Left lung (tissue), 10 donors: ENCODE data around the gene NPL. TPM values are rescaled to one million over a fixed set of nuclear protein-coding genes. Genes with fewer than 3 reads are reported as not detected.

Experiments
- ATAC-seq: fragments of 200-7000 bp; cut with Tn5 transposase; one replicate; pipeline ENCODE4 v1.9.1; 2020; ENCODE audit warnings: moderate library complexity
- DNase-seq, 4 donors: peaks; one replicate each; pipeline ENCODE4 v3.0.0-alpha.2; 2013 to 2020
- H3K27ac ChIP-seq, 2 donors: fragments of 200-600 bp; sonication (generic) in 1 of 2; one replicate each; pipeline versions ENCODE4 v1.5.0 to v1.8.0; 2020 to 2021
- H3K27me3 ChIP-seq, 2 donors: fragments of 200-600 bp; sonication (generic) in 1 of 2; one replicate each; pipeline versions ENCODE4 v1.5.0 to v1.8.0; 2020 to 2021
- H3K36me3 ChIP-seq, 2 donors: fragments of 200-600 bp; sonication (generic) in 1 of 2; one replicate each; pipeline versions ENCODE4 v1.5.0 to v1.8.0; 2020 to 2021
- H3K4me1 ChIP-seq, 2 donors: fragments of 200-600 bp; one replicate each; pipeline ENCODE4 v1.8.0; 2021
- H3K4me3 ChIP-seq, 2 donors: fragments of 200-600 bp; sonication (generic) in 1 of 2; one replicate each; pipeline versions ENCODE4 v1.5.0 to v1.8.0; 2020 to 2021; ENCODE audit warnings: mild to moderate bottlenecking in 1 of 2
- H3K9me3 ChIP-seq, 2 donors: fragments of 200-600 bp; sonication (generic) in 1 of 2; one replicate each; pipeline versions ENCODE4 v1.5.0 to v1.8.0; 2020 to 2021
- intact Hi-C, 2 donors: fragments of 100-400 bp; cut with DNase I; formaldehyde crosslinking; loops; one replicate each; pipeline versions ENCODE4 v1.11.2 to v1.14.2; 2022
- polyA plus RNA-seq, 6 donors: library from polyadenylated mRNA; unstranded; fragments of 120-200 nt; gene quantifications; one replicate each; pipeline ENCODE4 v1.2.1, GENCODE V29; 2013; ENCODE audit not compliant: insufficient read length in 6 of 6
- total RNA-seq, 2 donors: library from RNA; stranded (reverse); fragmentation: NEBNext Ultra II Directional; extraction: Animal tissue kit (Norgen Biotek cat#: 25700); gene quantifications; one replicate each; pipeline ENCODE4 v1.2.1, GENCODE V29; 2021
- TF ChIP-seq, protein P1 (sequence below), 2 donors: fragments of 200-600 bp; sonication (generic) in 1 of 2; IDR thresholded peaks; one replicate each; pipeline versions ENCODE4 v1.5.0 to v1.8.0; 2021; ENCODE audit warnings: antibody characterized with exemption in 2 of 2
- donor health status: DM: no; HTN: yes; CAD: no.
- donor health status: DM: no; HTN: no; CAD: no.

NPL gene
- total and polyA plus RNA-seq, 8 donors = 6.4 to 73.5 (median 8.6) TPM

DNA sequence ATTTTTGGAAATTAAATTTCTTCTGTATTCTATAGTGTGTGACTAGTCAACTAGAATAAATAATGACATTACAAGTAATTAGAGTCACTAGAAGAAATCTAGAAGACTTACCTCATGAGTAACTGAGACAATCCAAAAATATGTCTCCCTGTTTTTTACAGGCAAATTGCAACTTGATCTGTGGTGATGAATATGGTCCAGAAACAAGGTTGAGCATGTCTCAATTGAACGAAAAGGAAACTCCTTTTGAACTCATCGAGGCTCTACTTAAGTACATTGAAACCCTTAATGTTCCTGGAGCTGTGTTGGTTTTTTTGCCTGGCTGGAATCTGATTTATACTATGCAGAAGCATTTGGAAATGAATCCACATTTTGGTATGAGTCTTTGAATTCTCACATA, 86.3 kb downstream of the NPL start:
- Histone ChIP-seq H3K4me3 (no peak overlapping the region), H3K4me1 (no peaks in the 10 kb centered on the region), H3K9me3 (no peaks in the 10 kb centered on the region), H3K36me3 (peaks cover 4 to 100% of the 10 kb centered on the region in 2 donors), H3K27ac (no peak overlapping the region), H3K27me3 (no peaks in the 10 kb centered on the region)
- intact Hi-C loops = no loop called here
- TF ChIP-seq, protein P1, sequence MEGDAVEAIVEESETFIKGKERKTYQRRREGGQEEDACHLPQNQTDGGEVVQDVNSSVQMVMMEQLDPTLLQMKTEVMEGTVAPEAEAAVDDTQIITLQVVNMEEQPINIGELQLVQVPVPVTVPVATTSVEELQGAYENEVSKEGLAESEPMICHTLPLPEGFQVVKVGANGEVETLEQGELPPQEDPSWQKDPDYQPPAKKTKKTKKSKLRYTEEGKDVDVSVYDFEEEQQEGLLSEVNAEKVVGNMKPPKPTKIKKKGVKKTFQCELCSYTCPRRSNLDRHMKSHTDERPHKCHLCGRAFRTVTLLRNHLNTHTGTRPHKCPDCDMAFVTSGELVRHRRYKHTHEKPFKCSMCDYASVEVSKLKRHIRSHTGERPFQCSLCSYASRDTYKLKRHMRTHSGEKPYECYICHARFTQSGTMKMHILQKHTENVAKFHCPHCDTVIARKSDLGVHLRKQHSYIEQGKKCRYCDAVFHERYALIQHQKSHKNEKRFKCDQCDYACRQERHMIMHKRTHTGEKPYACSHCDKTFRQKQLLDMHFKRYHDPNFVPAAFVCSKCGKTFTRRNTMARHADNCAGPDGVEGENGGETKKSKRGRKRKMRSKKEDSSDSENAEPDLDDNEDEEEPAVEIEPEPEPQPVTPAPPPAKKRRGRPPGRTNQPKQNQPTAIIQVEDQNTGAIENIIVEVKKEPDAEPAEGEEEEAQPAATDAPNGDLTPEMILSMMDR (IDR thresholded peaks at IDR 0.05) = no peak
- ATAC-seq (no peak), DNase-seq (no peak)

DNA sequence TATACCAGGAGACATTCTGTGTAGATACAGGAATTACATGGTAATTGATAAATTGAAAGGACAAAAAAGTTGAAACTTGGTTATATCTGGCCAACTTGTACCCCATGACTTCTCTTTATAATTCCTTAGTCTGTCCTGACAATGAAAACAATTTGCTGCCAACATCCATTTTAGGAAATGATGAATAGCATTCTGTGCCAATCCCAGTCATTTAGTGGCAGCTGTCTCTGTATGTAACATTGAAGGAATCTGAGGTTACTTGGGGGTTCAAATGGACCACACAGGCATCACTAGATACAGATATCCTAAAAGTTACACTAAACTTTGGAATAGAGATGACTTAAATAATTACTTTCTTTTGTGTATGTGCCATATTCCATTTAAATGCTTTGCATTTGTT, 87.8 kb downstream of the NPL start:
- ATAC-seq (no peak), DNase-seq (no peak)
- Histone ChIP-seq H3K4me1 (no peaks in the 10 kb centered on the region), H3K27me3 (no peaks in the 10 kb centered on the region), H3K9me3 (no peaks in the 10 kb centered on the region), H3K36me3 (peaks cover 4 to 100% of the 10 kb centered on the region in 2 donors), H3K4me3 (no peak overlapping the region), H3K27ac (no peak overlapping the region)
- intact Hi-C loops = no loop called here
- TF ChIP-seq, protein P1 (IDR thresholded peaks at IDR 0.05) = no peak

DNA sequence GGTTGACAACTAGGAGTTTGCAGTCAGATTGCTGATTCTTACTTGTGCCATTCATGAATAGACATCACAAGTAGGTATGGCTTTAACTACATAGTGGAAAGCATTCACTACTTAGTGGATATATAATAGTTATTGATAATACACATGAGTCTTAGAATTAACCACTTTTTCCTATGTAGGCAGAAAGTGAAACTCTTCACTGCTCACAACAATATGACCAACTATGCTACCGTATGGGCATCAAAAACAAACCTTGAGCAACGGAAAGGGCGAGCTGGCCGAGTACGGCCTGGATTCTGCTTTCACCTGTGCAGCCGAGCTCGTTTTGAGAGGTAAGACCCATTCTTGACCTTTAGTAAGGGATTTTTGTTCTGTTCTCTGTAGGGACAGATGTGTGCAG, 88.3 kb downstream of the NPL start:
- H3K4me1 ChIP-seq = no peaks in the 10 kb centered on the region
- H3K27ac ChIP-seq = no peak overlapping the region
- DNase-seq (no peak), ATAC-seq (no peak)
- H3K9me3 ChIP-seq = no peaks in the 10 kb centered on the region
- no peaks in the 10 kb centered on the region for H3K27me3 ChIP-seq
- intact Hi-C loops = no loop called here
- TF ChIP-seq, protein P1 (IDR thresholded peaks at IDR 0.05) = no peak
- peaks cover 4 to 100% of the 10 kb centered on the region in 2 donors for H3K36me3 ChIP-seq
- no peak overlapping the region for H3K4me3 ChIP-seq

Other genes starting within 250 kb of the NPL start
- gene RNASEL, start 200.5 kb upstream of the NPL start, total RNA-seq = 10 to 100 TPM; 13.5 to 13.6 TPM
- 10 to 100 TPM; 10.6 to 13.7 (median 12.1) TPM for gene RNASEL, start 200.5 kb upstream of the NPL start, polyA plus RNA-seq
- gene RGS16, start 185.4 kb upstream of the NPL start, total RNA-seq = 10 to 100 TPM; 10.1 to 11.0 TPM
- gene RGS16, start 185.4 kb upstream of the NPL start, polyA plus RNA-seq = 1 to 10 TPM; 3.5 to 7.3 (median 5.0) TPM
- gene RGS8, start 105.2 kb upstream of the NPL start, total RNA-seq = under 1 TPM in 1 of 2 donors, not detected in 1; 0.05 TPM
- gene RGS8, start 105.2 kb upstream of the NPL start, polyA plus RNA-seq = not detected
- gene DHX9, start 49.6 kb downstream of the NPL start, total RNA-seq = 100 to 1,000 TPM; 109 to 160 TPM
- 100 to 1,000 TPM; 217 to 269 (median 256) TPM for gene DHX9, start 49.6 kb downstream of the NPL start, polyA plus RNA-seq
- gene SHCBP1L, start 163.4 kb downstream of the NPL start, total RNA-seq = not detected
- gene SHCBP1L, start 163.4 kb downstream of the NPL start, polyA plus RNA-seq = under 1 TPM; 0.27 to 0.86 (median 0.58) TPM
- gene LAMC1, start 233.6 kb downstream of the NPL start, total RNA-seq = 100 to 1,000 TPM; 144 to 213 TPM
- gene LAMC1, start 233.6 kb downstream of the NPL start, polyA plus RNA-seq = 100 to 1,000 TPM; 313 to 357 (median 332) TPM